NCI-H524 (cell line): ENCODE measurements around the gene DPEP3.
"Not testable (repeated sequence)": the region's sequence is repeated elsewhere in the genome, so short reads cannot be mapped to it uniquely, and the experiment has no call there.

Experiments
- DNase-seq, 2 experiments: peaks; one replicate each; lab custom pipeline; 2025; lab: John Stamatoyannopoulos, UW

DPEP3 gene

DNA sequence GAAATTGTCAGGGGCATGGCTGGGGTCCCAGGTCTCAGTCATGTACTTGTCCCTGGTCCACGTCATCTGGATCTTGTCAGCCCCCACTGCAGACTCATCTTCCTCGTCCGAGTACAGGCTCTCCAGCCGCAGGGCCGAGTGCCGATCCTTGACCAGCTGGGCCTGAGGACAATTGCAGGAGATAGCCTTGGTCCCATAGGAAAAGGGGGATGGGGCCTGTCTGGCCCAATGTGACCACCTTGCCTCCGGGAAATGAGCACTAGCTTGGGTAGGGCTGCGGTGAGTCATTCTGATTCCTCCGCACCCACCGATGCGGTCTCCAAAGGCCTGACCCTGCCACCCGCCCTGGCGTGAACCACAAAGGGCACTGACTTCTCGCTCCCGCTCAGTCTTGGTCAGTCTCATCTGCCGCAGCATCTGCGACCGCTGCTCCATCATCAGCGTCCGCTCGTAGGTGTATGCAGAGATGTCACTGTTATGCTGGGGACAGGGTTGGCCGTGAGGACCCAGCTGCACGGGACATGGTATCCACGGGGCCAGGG, 34.8 kb downstream of the DPEP3 start:
- no peak for DNase-seq

DNA sequence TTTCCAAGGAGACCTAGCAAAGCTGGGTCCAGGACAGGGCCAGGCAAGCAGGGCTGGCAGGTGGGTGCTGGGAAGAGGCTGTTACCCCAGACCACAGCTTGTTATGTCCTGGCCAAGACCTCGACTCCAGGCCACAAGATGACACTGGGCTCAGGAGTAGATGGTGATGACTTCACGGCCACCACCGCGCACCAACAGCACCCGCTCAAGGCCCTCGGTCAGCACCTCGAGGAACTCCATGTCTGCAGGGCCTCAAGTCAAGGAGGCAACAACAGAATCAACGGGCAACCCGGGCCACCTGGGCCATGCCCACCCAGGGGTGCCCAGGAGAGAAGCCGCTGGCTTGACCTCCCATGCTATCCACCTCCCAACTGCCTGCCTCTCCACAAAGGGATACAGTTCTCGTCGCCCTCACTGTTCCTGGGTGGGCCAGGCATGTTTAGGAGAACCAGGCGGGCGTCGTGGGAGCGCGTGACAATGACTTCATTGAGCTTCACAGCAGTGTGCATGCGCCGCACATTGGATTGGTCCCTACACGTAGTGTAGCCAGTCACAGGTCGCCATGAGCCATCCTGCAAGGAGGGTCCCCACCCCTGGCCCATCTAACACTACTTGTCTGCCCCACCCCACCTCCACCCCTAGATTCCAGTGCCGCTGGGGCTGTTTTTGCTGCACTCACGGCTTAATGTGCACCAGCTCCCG, 35.5 kb downstream of the DPEP3 start:
- no peak for DNase-seq

DNA sequence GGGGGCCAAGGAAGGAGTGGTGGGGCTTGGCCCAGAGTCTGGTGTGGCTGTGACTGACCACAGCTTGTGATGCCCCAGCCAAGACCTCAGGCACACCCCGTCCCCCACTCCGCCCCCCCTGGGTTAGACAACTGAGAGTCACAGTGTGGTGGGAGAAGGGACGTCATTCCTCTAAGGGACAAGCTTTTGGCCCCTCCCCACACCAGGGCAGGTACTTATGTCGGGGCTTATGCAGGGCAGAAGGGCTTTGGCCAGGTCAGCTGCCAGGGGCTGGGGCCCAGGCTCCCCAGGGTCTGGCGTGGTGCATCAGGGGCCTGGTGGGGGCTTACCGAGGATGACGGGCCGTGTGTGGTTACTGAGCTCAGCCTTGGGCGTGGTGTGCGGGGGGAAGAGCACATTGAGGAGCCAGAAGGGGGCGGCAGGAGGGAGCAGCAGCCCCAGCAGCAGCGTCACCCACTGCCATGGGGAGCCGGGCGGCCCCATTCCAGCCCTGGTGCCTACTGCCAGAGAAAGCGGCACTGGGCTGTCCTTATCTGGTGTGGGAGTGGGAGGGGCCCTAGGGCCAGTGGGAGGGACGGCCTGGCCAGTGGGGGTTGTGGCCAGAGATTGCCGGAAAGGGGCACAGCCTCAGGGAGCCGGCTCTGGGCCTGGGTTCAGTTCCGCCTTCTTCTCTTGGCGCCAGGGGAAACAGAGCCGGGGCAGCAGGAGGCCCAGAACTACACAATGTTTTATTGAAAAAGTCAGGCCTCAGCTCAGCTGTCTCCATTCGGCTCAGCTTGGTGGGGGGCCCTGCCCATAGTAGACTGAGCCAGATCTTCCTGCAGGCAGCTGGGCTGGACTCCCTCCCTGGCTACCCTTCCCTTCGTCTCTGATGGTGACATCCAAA, 36.4 kb downstream of the DPEP3 start, which contains the start of gene LCAT:
LCAT (minus strand) TSS at position 502 of the 886 bp plus-strand sequence; CDS start at position 483, 19 bp downstream.
- no peak for DNase-seq

DNA sequence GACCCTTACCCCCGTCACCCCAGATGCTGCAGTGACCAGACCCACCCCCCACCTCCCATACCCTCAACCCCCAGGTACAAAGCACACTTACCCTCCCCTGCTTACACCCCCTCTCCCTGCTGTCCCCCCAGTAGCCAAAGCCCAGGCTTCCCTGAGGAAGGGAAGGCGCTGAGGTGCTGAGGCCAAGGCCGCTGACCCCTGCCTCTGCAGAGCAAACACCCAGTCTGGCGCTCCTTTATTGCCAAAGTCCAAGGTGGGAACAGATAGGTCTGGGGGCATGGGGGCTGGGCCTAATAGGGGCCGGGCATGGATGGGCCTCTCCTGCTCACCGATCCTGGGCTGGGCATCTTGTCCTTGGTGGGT, 37.1 kb downstream of the DPEP3 start:
- no peak for DNase-seq

DNA sequence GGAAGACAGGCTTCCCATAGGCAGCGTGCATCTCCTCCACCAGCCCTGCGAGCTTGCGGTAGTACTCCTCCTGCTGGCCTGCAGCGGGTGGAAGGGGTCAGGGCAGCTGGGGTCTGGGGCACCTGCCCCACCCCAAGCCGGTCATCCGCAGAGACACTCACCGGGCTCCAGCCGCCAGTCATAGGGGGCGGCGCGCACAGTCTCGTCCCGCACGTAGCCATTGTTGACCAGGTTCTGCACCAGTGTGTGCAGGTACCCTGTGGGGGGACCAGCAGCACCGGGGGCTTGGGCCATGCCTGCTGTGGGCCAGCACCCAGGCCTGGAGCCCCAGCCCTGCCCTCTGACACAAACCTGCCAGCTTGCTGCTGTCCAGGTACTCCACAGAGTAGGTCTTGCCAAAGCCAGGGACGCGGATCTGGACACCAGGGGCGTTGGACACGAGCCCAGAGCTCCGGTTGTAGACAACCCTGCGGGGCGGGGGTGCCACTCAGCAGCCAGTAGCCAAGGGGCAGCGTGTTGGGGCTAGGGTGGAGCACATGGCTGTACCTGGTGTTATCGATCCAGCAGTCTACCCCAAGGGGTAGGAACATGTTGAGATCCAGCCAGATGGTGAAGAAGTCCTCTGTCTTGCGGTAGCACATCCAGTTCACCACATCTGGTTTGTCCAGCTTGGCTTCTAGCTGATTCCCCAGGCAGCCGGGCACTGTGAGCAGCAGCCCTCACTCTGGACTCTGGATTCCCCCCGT, 37.6 kb downstream of the DPEP3 start:
- no peak for DNase-seq

DNA sequence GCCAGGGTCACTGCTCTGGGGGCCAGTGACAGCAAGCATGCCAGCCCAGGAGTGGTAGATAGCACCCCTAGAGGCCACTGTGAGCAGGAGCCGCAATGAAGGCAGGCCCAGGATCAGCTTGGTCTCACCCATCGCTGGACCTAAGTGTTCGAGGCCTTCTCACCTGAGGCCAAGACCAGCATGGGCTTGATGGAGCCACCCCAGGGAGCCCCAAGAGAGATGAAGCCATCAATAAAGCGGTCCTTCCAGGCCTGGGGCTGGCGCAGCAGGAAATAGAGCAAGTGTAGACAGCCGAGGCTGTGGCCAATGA, 38.1 kb downstream of the DPEP3 start:
- DNase-seq, result peak in 1 of 2 experiments; percentile 46

DNA sequence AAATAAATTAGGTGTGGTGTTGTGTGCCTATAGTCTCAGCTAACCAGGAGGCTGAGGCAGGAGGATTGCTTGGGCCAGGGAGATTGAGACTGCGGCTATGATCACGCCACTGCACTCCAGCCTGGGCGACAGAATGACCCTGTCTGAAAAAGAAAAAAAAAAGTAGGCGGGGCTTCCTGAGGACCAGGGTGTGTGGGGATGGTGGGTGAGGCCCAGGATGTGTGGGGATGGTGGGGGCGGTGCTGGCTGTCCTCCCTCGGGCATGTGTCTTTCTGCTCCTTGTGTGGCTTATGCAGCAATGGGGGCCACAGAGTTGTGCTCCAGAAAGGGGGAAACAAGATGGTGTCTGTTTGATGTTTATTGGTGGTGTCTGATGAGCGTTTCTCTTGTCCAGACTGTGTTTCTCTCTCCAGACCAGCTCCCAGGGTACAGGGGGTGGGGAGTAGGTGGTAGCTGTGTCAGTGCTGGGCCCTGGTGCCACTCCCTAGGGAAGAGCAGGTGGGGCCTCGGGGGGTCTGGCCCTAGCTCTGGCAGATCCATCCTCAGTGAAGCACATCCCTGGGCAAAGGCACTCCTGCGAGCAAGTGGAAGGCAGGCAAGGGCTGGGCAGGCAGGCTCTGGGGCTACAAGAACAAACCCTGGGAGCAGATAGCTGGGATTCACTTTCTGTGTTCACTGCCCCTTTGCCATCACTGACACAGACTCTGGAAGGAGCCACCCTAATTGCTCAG, 38.7 kb downstream of the DPEP3 start:
- no peak for DNase-seq

DNA sequence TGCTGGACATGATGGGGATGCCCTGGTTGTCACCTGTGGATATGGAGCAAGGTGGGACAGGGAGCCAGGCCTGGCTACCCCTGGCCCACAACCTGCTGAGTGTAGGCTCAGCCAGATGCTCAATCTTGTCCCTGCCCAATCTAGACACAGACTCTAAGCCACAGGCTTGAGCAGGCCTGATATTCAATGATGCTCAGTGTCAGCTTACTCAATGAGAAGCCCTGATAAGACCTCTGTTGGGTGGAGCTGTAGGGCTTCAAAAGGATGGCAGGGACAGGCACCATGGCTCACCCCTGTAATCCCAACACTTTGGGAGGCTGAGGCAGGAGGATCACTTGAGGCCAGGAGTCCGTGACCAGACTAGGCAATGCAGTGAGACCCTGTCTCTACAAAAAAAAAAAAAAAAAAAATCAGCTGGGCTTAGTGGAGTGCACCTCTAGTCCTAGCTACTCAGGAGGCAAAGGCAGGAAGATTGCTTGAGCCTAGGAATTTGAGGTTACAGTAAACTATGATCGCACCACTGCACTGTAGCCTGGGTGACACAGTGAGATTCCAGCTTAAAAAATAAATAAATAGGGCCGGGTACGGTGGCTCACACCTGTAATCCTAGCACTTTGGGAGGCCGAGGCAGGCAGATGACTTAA, 39.7 kb downstream of the DPEP3 start:
- DNase-seq, result no peak

DNA sequence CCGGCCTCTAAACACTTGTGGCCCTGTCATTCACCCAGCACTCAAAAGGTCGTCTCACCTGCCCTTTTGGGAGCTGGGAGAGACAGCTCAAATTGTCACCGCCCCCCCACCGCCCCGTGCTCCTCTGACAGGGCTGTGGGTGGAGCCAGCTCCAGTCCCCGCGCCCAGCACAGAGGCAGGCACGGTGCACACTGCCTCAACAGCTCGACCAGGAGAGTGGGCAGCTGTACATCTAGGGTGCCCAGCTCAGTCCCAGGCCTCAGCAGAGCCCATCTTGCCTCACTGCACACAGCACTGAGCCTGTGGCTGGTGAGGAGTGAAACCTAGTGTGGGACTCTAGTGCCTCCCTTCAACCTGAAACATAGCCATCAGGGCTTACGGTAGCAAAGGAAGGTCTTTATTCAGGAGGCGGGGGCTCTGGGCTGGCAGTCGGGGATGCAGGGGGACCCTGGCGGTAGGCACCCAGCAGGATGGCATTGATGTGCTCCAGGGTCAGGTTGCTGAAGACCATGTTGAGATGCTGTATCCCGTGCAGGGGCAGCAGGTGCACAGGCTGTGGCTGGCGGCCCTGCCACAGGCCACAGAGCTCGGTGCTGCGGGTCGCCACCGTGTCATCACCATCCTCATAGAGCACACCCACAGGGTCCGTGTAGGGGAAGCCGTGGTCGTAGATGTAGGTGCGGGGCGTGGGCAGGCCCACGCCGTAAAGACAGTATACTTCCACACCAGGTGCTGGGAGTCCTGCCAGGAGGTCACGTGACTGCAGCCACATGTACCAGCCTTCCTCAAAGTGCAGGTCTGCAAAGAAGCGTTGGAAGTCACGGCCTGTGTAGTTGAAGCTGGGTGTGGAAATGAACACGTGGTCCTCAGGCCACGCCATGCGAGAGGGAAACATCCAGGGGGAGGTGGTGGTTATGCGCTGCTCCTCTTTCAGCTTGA, 40.5 kb downstream of the DPEP3 start:
- DNase-seq, result no peak

DNA sequence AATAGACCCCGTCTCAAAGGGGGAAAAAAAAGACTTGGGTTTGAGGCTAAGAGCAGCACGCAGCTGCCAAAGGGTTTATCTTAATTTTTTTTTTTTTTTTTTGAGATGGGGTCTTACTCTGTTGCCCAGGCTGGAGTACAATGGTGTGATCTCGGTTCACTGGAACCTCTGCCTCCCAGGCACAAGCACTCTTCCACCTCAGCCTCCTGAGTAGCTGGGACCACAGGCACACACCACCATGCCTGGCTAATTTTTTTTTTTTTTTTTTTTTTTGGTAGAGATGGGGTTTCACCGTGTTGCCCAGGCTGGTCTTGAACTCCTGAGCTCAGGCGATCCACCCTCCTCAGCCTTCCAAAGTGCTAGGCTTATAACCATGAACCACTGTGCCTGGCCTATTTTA, 42.6 kb downstream of the DPEP3 start:
- DNase-seq, result not testable (repeated sequence)

DNA sequence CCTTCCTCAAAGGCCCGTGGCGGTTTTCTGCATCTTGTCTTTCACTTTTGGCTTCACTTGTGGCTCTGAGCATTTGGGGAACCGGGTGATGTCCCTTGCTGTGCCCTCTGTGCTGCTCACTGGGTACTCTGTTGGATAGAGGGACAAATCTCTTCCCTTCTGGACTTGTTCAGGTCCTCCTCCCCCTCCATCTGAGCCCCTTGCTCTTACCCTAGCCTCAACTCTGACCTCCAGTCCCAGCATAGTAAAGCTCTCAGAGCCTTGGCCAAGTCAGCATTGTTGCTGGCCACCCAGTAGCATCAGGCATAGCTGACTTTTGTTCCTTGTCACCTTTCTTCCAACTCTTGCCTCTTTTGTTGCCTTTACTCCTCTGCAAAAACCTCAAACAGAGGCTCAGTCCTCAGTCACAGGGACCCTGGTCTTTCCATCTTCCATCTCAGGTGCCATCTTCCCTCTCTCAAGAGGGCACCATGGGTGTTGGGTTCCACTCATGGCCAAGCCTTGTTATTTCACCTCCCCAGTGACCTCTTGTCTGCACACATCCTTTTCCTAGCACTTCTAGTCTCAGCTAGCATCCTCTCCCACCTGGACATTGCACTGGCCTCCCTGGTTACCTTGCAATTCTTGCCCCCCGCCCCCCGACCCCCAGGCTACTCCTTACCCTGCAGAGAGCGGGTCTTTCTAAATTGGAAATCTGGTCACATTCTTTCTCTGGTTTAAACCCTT, 43.3 kb downstream of the DPEP3 start:
- DNase-seq, result no peak

DNA sequence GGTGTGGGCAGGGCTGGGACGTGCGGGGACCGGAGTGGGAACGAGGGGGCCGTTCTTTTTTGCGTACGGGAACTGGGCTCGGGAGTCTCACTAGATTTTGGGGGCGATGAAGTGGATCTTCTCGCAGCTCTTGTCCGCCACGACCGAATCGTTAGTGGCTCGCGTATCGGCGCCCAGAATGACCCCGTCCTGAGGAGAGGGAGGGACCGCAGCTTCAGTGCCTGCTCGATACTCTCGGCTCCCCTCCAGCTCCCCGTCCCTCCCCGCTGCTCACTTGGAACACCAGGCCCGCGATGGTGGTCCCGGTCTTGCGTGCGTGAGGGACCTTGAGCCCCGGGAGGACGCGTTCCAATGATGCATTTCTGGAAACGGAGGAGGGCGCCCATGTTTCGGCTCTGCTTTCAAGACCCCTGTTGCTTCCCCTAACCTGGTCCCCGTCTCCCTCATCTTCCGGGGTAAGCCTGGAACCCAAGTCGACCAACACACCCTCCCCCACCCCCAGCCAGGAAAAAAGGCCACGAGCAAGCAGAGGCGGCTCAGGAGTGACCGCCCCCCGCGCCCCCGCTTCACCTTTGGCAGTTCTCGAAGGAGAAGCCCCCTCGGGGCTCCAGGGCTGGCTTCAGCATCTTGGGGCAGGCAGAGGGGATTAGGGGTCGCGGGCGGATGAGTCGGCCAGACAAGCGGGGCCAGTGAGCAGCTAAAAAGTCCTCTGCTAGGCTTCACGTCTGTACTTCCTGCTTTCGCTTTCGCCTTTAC, 44.0 kb downstream of the DPEP3 start, which contains the start of gene PSMB10:
PSMB10 (minus strand) TSS at position 727 of the 756 bp plus-strand sequence; CDS start at position 626, 101 bp downstream.
- DNase-seq, result peak in 1 of 2 experiments; percentile 52

DNA sequence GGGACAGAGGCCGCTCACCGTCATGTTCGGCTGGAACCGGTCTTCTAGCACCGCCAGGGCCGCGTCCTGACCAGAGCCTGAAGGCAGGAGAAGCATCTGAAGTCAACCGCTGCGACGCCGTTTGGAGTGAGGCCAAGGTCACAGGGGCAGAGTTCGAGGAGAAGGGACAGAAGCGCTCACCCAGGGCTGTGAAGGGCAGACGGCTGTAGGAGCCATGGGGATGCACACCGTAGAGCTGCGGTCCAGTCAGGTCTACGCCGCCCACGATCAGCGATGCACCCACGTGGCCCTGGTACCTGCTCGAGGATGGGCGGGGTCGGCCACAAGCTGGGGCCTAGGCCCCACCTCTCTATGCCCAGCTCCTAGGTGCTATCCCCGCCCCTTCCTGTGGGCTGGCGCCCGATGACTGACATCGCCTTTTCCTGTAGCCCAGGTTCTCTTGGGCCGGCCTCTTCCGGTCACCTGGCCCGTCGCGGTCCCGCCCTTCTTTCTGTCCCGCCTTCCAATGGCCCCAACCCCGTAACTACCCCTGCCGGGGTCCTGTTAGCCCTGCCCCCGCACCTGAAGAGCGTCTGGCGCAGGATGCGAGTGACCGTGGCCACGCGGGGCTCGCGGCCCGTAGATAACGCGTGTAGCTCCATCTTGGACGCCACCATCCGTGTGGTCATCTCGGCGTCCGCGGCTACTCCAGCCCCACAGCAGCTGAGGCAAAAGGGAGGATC, 44.7 kb downstream of the DPEP3 start:
- DNase-seq, result peak; percentile 95 to 98

DNA sequence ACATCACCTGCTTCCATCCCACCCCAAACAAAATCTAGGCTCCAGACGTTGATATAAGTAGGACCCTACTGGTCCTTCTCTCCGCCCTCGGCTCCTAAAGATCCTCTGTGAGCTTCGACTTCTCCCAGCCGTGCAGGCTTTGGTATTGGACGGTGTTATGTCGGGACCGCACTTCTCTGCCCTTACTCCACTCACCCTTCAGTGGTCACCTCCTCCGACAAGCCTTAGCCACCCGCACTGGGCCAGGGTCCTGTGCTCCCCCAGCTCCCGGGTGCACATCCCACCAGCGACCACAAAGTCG, 45.2 kb downstream of the DPEP3 start:
- peak in 1 of 2 experiments; percentile 55 for DNase-seq

DNA sequence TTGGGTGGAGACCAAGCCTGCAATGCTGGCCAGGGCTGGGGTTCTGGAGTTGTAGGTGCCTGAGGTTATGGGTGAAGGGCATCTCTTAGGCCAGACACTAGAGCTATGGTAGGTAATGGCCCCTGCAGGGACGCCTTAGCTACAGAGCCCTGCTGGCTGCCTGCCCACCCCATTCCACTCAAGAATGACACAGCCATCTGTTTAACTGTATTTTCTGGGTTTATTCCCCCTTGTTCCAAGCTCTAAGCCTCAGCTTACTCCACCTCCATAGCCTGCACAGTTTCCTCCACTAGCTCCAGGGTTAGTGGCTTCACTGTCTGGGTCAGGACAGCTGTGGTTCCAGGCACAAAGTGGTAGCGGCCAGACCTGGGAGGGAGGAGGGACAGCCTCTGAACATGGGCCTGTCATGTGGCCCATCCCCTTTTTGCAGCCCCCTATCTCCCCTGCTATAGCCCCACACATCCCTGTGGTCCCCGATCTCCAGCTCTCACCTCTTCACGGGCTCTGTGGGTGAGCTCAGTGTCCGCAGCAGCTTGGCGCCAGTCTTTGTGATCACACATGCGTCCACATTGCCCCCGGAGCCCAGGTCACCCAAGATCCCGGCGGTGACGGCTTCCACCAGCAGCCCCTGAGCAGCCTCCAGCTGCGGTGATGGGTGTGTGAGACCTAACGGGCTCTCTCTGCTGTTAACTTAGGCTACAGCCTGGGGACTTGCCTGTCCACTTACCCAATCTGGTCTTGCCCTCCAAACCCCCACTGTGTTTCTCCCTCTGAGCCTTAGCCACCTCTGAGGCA, 45.8 kb downstream of the DPEP3 start:
- peak; percentile 55 to 88 for DNase-seq

DNA sequence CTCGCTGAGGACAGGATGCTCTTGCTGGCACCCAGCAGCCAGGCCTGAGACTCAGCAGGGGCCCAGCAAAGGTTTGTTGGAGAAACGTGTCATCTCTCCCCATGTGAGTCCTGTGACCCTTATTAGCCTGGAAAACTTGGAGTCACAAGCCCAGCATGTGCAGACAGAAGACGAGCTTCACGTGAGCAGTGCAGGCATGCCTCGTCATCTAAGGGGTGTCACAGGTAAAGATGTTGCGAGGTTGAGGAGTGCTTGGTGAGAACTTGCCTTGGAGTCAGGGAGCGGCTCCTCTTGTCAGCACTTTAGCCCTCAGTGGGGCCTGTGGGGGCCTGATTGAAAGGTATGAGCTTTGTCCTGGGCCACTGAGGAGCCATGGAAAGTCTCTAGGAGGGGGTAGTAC, 46.5 kb downstream of the DPEP3 start:
- no peak for DNase-seq

DNA sequence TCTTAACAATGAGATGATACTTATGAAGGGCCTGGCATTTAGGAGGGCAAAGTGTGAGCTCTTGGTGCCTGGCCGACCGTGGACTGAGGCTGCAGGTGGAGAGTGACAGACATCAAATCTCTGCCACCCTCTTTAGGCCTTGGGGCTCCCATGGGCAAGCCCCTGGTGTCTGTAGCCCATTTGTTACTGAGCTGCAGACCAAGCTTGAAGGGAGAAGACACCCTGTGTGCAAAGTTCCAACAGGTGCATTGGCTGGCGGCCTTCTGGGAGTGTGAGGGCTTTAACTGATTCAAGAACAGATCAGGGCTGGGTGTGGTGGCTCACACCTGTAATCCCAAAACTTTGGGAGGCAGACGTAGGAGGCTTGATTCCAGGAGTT, 47.8 kb downstream of the DPEP3 start:
- DNase-seq, result no peak
